AG04450 (cell line): ENCODE data around the gene FBXW5. TPM values are rescaled to one million over a fixed set of nuclear protein-coding genes. Genes with fewer than 3 reads are reported as not detected.

Source experiments
- CTCF ChIA-PET: fragments of 300-600, 350-600 bp; formaldehyde crosslinking; extraction: SDS; loops from one replicate; lab custom pipeline; 2022; ENCODE audit warnings: antibody characterized with exemption, inconsistent platforms; lab: Charles Lee
- POLR2A ChIA-PET: fragments of 350-600 bp; formaldehyde crosslinking; extraction: SDS; loops from one replicate; lab custom pipeline; 2021; ENCODE audit warnings: antibody characterized with exemption, inconsistent platforms; lab: Yijun Ruan, JAX
- DNase-seq: peaks from one replicate; pipeline ENCODE4 v3.0.0-alpha.2; 2011; ENCODE audit warnings: low read depth, low spot score
- H3K27ac ChIP-seq: one replicate; pipeline ENCODE4 v1.5.1; 2012; ENCODE audit warnings: low read depth, low read length, control low read depth
- H3K27me3 ChIP-seq: one replicate; pipeline ENCODE4 v1.6.0; 2012; ENCODE audit warnings: low read length; ENCODE audit not compliant: control insufficient read depth, insufficient read depth
- H3K4me3 ChIP-seq: 2 replicates; pipeline ENCODE4 v1.5.1; 2011; ENCODE audit warnings: mild to moderate bottlenecking, low read depth, low read length, control low read depth
- H3K9me3 ChIP-seq: 2 replicates; pipeline ENCODE4 v1.5.1; 2012; ENCODE audit warnings: low read length; ENCODE audit not compliant: control insufficient read depth, insufficient read depth
- CTCF ChIP-seq: IDR thresholded peaks from 2 replicates; pipeline ENCODE4 v1.5.1; 2011; ENCODE audit warnings: low read depth, low read length, control low read depth, inconsistent platforms
- polyA plus RNA-seq: library from polyadenylated mRNA; depleted of rRNA; stranded (reverse); fragments of >200 nt; gene quantifications from 2 replicates; pipeline ENCODE4 v1.2.3, GENCODE V29; 2011

The FBXW5 gene
- polyA plus RNA-seq, 1 experiment, result 31.2 TPM

- CTCF ChIA-PET, result no interaction called here
- no peak for DNase-seq
Observed at GRCh38 chr9:136915632-136916329, 28.8 kb downstream of the FBXW5 start.

GRCh38 chr9:136913701-136914438 is 30.7 kb downstream of the FBXW5 start:
- ChIA-PET POLR2A (no interaction called here), CTCF (no interaction called here)
- DNase-seq, result no peak
- H3K9me3 ChIP-seq, result no peaks in the 10 kb centered on the region; the same call in 1 of the 2 replicates
- H3K4me3 ChIP-seq, result no peak overlapping the region
- H3K27ac ChIP-seq, result no peak overlapping the region
- no peak for TF ChIP-seq CTCF
- no peaks in the 10 kb centered on the region for H3K27me3 ChIP-seq

More at GRCh38 chr9:136915632-136916329, 28.8 kb downstream of the FBXW5 start:
- Histone ChIP-seq H3K27ac (no peak overlapping the region), H3K27me3 (no peaks in the 10 kb centered on the region), H3K4me3 (no peak overlapping the region), H3K9me3 (no peaks in the 10 kb centered on the region; the same call in 1 of the 2 replicates)
- POLR2A ChIA-PET, result no interaction called here
- no peak for TF ChIP-seq CTCF

- CTCF ChIA-PET, result interaction anchor here (1.0 kb wide), 1 partner anchor 125 kb away, joined by 3 read pairs; no protein-coding TSS in a partner anchor
- no peak for DNase-seq
- Histone ChIP-seq H3K27ac (no peak overlapping the region), H3K9me3 (no peaks in the 10 kb centered on the region; the same call in 1 of the 2 replicates), H3K4me3 (no peak overlapping the region), H3K27me3 (no peaks in the 10 kb centered on the region)
- POLR2A ChIA-PET, result no interaction called here
- no peak for TF ChIP-seq CTCF
Observed at GRCh38 chr9:136910901-136911245, 33.7 kb downstream of the FBXW5 start.

- DNase-seq, result no peak
- TF ChIP-seq CTCF, result no peak
- Histone ChIP-seq H3K9me3 (no peaks in the 10 kb centered on the region; the same call in 1 of the 2 replicates), H3K27ac (no peak overlapping the region), H3K4me3 (no peak overlapping the region), H3K27me3 (no peaks in the 10 kb centered on the region)
- ChIA-PET POLR2A (no interaction called here), CTCF (interaction anchor here (1.0 kb wide), 1 partner anchor 125 kb away, joined by 3 read pairs; no protein-coding TSS in a partner anchor)
Observed at GRCh38 chr9:136910197-136910900, 34.2 kb downstream of the FBXW5 start.
